Fibroblast of skin of back (primary cell): ENCODE results near the gene EDC3. TPM values are rescaled to one million over a fixed set of nuclear protein-coding genes. Genes with fewer than 3 reads are reported as not detected.
"Not testable (repeated sequence)": the region's sequence is repeated elsewhere in the genome, so short reads cannot be mapped to it uniquely, and the experiment has no call there.

Experiments
- DNase-seq: peaks from one replicate; pipeline ENCODE4 v3.0.0-alpha.2; 2013
- polyA plus RNA-seq, 2 experiments: library from polyadenylated mRNA; unstranded; fragments of 120-200 nt; gene quantifications; one replicate each; pipeline ENCODE4 v1.2.1, GENCODE V29; 2013; ENCODE audit not compliant: insufficient read length in 2 of 2

Gene EDC3, protein sequence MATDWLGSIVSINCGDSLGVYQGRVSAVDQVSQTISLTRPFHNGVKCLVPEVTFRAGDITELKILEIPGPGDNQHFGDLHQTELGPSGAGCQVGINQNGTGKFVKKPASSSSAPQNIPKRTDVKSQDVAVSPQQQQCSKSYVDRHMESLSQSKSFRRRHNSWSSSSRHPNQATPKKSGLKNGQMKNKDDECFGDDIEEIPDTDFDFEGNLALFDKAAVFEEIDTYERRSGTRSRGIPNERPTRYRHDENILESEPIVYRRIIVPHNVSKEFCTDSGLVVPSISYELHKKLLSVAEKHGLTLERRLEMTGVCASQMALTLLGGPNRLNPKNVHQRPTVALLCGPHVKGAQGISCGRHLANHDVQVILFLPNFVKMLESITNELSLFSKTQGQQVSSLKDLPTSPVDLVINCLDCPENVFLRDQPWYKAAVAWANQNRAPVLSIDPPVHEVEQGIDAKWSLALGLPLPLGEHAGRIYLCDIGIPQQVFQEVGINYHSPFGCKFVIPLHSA
- polyA plus RNA-seq (2013, experiment 1 of 2; ENCODE audit: insufficient read length), result 29.9 TPM
- polyA plus RNA-seq (2013, experiment 2 of 2; ENCODE audit: insufficient read length), result 23.0 TPM

DNA sequence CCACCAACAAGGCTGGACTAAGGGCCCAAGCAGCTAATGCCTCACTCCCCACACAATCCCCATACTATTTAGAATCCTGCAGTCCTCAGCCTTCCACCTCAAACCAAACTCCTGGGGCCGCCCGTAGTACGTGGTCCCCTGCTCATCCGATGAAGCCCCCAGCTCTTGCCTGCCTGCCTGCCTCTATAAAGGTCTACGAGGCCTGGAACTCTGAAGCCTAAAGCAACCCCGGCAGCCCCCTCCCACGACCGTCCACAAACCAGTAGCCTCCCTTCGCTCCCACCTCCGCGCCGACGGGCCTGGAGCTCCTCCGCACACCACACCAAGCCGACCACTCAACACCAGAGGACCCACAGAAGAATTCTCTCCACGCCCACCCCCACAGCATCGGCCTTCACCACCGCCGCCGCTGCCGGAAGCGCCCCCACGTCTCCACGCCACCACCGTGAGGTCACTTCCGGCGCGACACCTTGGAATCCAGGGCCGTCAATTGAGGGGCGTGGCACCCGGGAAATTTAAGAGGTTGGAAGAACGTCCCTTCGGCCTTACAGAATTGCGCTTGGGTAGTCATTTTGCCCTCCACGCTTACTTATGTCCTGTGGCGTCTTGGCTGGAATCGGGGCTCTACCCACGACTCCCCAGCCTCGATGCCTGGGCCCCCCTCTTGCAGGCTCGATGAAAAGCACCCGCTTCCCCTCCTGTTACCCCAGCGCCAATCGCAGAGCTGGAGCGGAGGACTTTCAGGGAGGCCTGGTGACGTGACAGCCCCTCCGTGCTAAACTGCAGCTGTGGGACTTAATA, at the start of gene EDC3:
Gene EDC3 (minus strand): TSS at position 428 of the 801 bp plus-strand sequence. CDS start 20,900 bp downstream, outside the sequence.
- DNase-seq, result peak; percentile 90

DNA sequence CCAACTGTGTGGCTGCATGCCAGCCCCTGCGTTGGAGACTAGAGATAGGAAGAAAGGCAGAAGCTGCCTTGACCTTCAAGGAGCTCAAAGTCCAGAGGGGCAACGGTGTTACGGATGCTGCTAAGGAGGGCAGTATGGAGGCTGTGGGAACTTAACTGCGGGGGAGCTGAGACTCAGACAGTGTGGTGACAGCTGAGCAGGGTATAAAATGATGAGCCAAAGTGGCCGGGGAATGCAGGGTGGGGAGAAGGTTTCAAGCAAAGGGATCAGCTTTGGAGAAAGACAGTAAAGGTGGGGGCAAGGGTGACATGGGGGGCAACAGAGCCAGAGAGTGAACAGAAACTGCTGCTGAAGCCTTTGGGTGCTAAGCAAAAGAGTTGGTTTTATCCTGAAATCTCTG, 46.6 kb upstream of the EDC3 start:
- no peak for DNase-seq

DNA sequence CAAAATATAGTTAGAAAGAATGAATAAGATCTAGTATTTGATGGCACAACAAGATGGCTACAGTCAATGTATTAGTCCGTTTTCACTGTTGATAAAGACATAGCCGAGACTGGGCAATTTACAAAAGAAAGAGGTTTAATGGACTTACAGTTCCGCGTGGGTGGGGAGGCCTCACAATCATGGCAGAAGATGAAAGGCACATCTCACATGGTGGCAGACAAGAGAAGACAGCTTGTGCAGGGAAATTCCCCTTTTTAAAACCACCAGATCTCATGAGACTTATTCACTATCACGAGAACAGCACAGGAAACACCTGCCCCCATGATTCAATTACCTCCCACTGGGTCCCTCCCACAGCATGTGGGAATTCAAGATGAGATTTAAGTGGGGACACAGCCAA, 42.4 kb upstream of the EDC3 start:
- not testable (repeated sequence) for DNase-seq

DNA sequence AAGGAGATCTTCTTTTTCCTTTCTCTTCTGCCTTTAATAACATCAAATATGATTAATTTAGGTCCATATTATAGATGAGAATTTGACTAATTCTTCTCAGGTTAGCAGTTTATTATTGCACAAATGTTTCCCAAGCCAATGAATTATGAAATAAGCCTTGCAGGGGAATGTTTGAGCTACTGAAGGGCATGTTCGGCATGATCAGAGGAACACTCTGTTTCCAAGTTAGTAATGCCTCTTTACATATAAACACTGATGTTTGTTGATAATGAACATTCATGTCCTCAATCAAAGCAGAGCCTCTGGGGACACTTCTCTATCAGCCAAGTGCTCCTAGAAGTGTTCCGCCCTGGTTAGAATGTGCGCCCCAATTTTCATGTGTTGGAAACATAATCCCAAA, 39.5 kb upstream of the EDC3 start:
- no peak for DNase-seq

DNA sequence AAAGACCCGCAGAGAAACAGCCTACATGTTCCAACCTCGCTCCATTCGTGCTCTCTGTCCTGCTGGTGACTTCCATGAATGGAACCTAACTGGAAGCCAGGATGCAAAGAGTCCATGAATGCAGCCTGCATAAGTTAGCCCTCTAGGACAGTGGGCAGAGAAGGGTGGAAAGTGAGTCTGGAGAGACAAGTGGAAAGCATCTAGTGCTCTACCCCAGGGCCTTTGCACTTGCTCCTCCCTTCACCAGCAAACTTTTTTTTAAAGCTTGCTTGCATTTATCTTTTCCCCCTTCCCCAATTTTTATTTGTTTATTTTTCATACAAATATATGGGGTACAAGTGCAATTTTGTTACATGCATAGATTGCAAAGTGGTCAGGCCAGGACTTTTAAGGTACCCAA, 37.4 kb upstream of the EDC3 start:
- DNase-seq, result no peak

DNA sequence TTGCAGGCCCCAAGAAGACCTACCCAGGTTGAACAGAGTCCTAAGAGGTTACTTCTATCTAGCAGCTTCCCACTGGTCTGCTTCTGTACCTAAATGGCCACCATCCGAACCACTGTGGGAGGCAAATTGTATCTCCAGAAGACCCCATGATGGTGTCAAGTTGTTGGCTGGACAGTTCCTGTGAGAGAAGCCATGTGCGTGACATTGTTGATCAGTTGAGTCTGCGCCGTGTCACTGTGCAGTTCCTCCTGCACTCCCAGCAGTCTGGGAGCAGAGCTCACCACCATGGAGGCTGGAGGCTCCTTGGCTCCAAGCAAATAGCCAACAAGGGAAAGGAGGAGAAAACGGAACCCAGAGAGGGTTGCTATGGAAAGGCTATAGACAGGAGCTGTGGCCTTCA, 37.0 kb upstream of the EDC3 start:
- no peak for DNase-seq

DNA sequence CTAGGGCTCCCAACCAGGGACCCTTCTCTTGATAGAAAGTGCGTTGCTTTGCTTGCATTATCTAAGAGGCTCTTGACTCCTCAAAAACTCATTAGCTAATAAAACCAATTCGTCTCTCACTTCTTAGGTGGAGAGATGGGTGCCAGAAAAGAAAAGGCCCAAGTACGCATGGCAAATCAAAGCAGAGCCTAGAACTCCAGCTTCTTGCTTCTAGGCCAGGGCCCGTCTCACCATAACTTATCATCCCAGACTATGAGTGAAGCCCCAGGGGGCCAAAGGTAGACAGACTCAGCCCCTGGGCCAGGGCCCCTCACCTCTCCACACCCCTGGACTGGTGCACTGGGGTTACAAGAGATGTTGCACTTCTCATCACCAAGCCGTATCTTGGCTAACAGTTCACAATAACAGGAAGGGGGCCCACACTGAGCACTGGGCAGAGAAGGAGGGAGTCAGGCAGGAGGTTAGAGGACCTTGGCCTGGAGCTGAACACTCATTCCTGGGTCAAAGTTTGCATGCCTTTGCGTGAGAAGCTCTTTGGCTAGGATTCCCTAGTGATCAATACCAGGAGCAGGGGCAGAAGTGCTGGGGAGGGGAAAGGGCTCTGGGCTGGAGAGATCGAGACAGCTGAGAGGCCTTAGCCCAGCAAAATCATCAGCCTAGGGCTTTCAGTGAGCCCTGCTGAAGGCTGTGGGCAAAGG, 34.9 kb upstream of the EDC3 start:
- DNase-seq, result no peak

DNA sequence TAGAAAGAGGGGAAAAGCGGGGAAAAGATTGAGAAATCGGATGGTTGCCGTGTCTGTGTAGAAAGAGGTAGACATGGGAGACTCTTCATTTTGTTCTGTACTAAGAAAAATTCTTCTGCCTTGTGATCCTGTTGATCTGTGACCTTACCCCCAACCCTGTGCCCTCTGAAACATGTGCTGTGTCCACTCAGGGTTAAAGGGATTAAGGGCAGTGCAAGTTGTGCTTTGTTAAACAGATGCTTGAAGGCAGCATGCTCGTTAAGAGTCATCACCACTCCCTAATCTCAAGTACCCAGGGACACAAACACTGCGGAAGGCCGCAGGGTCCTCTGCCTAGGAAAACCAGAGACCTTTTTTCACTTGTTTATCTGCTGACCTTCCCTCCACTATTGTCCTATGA, 33.5 kb upstream of the EDC3 start:
- DNase-seq, result not testable (repeated sequence)

DNA sequence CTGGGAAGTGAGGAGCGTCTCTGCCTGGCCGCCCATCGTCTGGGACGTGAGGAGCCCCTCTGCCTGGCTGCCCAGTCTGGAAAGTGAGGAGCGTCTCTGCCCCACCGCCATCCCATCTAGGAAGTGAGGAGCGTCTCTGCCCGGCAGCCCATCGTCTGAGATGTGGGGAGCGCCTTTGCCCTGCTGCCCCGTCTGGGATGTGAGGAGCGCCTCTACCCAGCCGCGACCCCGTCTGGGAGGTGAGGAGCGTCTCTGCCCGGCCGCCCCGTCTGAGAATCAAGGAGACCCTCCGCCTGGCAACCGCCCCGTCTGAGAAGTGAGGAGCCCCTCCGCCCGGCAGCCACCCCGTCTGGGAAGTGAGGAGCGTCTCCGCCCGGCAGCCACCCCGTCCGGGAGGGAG, 32.9 kb upstream of the EDC3 start:
- not testable (repeated sequence) for DNase-seq

DNA sequence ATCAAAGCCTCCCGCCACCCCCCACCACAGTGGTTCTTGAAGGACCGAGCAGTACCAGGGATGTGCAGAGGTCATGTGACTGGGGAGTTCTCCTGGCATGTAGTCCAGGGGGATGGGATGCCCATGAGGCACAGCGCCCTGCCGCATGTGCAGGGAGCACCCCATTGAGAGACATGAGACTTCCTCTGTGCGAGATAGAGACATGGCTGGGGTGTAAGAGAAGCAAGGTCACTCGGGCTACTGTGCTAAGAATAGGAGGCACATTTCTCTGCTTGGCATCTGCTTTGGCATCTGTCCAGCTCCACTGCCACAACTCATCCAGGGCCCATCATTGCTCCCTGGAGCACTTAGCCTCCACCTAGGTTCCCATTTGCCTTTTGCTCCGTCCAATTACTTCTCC, 31.9 kb upstream of the EDC3 start:
- DNase-seq, result no peak

DNA sequence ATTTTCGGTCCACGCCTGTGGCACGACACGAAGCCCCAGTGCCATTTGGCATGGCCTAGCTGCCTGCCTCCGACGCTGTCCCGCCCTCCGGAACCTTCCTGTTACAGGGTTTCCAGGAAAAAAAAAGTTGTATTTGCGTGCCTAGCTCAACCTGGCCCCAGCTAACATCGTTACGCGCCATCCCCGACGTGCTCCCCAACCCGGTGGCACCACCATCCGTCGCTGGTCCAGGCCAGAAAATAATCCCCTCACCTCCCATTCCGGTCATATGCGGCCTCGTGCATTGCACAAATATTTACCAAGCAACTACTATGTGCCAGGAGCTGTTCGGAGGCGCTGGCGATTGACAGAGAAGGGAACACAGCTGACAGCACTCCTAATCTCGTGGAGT, 30.9 kb upstream of the EDC3 start:
- DNase-seq, result no peak

DNA sequence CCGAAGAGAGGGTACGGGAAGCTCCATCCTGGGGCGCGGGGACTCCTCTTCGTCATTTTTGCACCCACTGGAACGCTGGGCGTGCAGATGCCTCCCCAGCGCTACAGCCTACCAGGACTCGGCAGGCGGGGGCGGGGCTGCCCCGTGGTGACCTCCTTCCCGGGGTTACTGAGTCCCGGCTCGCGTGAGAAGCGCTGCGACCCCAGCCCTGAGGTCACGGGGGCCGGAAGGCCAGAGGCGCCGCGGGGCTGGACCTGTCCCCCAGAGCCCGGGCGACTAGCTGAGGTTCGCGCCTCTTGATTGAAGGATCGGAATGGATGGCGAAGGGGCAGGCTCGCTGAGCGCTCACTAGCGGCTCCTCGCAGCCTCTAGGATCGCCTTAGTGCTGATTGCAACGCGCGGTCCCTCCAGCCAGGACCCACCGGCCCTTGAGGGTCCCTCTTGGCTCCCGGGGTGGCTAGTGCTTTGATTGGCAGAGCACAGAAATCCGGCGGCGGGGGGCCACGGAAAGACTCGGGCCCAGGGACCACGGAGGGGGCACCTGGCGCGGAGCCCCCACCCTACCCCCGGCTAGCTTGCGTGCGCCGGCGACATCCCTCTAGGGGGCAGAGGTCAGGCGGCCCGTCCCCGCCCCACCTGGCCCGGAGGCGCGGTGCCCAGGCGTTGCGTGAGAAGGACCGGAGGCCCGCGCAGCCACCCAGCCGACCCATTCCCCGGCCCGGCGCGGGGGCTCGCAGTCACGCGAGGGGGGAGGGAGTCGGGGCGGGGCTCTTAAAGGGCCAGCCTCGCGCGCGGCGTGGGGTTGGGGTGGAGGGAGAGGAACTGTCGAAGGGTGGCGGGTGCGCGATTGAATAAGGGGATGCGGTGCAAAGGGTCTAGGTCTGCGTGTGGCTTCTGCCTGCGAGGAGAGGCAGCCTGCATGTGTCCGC, 30.3 kb upstream of the EDC3 start:
- DNase-seq, result peak; percentile 16

DNA sequence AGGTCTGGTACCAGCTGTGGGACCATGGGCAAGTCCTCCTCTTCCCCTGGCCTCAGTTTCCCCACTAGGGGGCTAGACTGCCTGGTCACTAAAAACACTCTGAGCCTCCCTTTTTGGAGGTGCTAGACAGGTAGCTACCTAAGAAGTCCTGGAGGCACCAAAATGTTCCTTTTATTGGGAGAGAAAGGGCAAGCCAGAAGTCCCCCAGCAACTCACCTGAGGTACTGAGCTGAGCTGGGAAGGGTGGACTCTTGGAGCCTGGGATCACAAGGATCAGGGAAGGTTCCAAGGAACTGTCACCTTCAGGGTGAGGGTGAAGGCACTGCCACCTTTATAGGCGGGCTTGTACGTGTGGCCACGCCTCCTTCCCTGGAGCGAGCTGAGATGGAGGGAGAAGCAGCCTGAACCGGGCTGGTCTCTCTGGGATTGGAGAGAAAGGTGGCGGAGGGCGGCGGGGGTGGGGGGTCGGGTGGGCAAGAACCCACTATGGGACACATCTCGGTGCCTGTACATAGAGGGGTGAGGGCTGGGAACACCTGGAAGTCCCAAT, 29.5 kb upstream of the EDC3 start, which contains the start of gene CYP1A1:
Gene CYP1A1 (minus strand): TSS at position 304 of the 550 bp plus-strand sequence. CDS start 2,431 bp downstream, outside the sequence.
- DNase-seq, result no peak

DNA sequence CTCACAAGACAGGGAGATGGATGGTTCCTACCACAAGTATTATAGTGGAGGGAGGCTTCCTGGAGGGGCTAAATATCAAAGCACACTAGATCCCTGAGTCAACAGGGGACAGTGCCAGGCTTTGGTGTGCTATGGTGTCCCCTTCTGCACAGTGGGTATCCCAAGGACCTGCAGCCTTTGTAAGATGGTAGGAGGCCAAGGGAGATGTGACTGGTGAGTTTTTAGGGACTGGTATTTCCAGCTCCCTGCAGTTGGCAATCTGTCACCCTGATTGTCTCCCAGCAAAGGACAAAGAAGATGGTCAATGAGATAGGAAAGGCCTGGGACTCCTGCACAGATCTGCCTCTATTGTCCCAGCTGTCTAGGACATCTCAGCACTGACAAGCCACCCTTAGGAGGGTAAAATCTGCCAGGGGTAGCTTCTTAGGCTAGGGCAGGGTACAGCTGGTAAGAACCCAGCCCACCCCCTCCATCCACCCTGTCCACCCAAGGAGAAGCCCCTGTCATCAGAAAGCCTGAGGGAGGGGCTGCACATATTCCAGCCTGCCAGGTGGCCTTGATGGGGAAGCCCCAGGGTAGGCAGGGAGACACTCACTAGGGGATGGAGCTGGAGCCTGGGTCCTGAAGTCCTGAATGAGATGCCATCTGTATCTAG, 28.9 kb upstream of the EDC3 start:
- no peak for DNase-seq

DNA sequence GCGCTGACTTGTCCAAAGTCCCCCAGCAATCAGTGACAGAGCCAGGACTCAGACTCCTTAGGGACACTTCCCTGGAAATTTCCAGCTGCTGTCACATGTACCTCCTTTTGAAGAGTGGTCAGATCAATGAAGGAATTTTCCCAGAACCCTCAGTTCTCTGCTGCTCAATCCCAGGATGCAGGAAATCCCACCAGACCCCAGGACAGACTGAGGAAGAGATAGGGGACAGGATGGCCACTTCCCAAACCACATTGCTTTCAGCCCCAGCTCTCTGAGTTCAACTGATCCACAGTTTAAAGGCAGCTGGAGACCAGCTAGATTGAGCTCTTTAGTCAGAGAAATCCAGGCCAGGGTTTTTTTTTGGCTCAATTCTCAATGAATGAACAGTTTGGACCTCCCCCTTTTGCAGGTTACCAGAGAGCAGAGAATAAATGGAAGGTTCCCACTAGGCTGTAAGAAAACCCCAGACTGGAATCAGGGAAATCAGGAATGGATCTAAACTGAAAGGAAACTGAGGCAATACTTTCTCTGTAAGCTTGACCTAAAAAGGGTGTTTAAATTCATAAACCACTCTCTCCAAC, 28.0 kb upstream of the EDC3 start:
- DNase-seq, result peak; percentile 72

DNA sequence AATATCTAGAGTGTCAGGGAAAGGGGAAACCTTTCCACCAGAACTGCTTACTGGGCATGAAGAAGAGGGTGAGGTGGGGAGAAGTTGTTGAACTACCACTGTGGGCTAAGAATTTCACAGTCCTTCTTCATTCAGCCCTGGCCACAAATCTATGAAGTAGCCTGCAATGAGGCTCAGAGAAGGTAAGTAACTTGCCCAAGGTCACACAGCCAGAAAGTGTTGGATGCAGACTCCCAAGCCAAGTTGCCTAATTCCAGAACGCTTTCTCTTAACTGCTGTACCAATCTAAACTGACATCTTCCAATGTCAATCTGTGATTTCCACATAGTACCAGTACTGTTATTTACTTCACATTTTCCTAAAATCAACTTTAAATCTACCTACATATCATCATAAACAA, 27.4 kb upstream of the EDC3 start:
- DNase-seq, result no peak

DNA sequence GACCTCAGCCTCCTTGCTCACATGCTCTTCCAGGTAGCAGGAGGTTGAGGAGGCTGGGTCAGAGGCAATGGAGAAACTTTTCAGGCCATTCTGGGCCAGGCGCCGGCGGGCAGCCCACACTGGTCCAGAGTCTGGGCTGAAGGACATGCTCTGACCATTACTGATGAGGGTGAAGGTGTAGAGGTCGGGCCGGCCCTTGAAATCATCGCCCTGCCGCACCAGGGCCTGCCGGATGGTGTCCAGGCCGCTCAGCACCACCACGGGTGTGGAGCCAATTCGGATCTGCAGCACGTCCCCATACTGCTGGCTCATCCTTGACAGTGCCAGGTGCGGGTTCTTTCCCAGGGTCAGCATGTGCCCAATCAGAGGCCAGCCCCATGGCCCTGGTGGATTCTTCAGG, 26.8 kb upstream of the EDC3 start:
- DNase-seq, result no peak

DNA sequence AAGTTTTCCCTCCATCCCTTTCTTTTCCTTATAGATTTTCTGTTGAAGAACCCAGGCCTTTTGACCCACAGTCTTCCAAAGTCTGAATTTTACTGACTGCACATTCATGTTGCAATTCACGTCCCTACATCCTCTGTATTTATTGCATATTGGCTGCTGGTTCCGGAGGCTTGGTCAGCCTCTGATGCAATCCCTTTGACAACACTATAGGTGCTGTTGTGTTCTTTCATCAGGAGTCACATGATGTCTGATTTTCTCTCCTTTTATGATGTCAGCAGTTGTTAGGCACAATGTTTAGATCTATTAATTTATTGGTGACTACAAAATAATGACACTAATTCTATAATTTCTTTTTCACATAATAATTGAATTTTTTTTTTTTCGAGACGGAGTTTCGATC, 20.8 kb upstream of the EDC3 start:
- no peak for DNase-seq

DNA sequence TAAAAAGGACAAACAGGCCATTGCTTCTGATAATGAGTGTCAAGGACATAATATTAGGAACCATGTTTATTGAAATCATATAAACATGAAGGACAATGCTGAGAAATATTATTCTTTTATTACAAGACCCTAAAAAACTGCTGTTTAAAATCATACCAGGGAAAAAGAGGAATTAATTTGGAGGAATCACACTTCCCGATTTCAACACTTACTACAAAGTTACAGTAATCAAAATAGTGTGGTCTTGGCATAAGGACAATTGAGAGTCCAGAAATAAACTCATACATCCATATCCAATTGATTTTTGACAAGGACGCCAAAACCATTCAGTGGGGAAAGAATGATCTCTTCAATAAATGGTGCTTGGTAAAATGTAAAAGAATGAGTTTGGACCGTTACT, 16.5 kb upstream of the EDC3 start:
- DNase-seq, result no peak
